Measurements from ENCODE around the gene VPS9D1.

VPS9D1 gene

DNA sequence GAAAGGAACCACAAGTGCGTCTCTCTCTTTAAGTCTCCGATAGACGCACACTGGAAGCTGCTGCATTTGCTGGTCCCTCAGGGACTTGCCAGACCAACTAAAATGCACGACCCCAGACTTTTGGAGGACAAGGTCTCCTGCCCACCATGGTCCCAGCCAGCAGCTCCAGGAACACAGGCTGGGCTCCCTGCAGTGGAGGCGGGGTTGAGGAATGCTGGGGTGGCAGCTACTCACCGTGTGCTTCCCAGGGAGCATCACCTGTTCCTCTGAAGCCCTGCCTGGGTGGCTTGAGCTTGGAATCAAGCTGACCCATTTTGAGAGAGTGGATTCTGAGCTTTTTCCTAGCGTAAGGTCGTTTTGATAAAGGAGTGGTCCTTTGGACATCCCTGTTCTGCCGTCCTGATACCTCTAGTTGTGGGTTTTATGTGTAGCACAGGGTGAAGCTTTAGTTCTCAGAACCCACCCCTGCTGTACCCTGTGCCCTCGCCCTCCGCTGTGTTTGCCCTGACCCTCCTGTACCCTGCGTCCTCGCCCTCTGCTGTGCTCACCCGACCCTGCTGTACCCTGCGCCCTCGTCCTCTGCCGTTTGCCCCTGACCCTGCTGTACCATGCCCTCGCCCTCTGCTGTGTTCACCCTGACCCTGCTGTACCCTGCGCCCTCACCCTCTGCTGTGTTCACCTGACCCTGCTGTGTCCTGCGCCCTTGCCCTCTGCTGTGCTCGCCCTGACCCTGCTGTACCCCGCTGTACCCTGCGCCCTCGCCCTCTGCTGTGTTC lies 11.6 kb upstream of the VPS9D1 start:
- DNase-seq = no peak

GRCh38 chr16:89730610-89731234 lies 10.0 kb upstream of the VPS9D1 start:
- DNase-seq = no peak

DNA sequence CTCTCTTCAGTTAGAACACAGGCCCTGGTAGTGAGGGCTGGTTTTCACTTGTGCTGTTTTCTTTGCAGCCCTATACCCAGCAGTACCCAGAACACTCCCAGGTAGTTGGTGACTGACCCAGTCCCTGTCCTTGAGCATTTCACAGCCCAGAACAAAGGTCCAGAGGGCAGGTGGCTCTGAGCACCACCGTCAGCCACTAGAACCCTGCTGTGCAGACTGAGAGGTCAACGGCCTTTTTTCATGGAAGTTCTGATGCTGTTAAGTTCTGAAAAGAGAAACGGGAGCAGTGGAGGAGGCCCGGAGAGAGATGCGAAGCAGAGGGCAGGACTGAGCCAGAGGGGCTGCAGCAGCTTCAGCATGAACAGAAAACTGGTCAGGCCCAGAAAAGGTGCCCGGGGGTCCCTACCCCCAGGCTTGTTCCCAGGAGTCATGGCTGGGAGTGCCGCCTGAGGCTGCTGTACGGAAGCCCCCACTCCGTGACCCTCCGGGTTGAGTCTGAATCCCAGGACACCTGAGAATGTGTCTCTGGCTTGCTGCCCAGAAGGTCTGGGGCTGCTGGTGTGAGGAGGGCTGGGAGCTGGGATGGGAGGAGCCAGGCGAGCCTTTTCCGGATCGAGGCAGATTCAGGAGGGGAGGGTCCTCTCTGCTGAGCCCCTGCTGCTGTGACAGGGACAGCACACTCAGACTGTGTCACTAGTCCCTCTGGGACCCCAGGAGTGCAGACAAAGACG lies 9.3 kb upstream of the VPS9D1 start:
- DNase-seq = peak; percentile 29

GRCh38 chr16:89729293-89729692 lies 8.6 kb upstream of the VPS9D1 start:
- no peak for DNase-seq

GRCh38 chr16:89727406-89728120 lies 6.9 kb upstream of the VPS9D1 start:
- no peak for DNase-seq

DNA sequence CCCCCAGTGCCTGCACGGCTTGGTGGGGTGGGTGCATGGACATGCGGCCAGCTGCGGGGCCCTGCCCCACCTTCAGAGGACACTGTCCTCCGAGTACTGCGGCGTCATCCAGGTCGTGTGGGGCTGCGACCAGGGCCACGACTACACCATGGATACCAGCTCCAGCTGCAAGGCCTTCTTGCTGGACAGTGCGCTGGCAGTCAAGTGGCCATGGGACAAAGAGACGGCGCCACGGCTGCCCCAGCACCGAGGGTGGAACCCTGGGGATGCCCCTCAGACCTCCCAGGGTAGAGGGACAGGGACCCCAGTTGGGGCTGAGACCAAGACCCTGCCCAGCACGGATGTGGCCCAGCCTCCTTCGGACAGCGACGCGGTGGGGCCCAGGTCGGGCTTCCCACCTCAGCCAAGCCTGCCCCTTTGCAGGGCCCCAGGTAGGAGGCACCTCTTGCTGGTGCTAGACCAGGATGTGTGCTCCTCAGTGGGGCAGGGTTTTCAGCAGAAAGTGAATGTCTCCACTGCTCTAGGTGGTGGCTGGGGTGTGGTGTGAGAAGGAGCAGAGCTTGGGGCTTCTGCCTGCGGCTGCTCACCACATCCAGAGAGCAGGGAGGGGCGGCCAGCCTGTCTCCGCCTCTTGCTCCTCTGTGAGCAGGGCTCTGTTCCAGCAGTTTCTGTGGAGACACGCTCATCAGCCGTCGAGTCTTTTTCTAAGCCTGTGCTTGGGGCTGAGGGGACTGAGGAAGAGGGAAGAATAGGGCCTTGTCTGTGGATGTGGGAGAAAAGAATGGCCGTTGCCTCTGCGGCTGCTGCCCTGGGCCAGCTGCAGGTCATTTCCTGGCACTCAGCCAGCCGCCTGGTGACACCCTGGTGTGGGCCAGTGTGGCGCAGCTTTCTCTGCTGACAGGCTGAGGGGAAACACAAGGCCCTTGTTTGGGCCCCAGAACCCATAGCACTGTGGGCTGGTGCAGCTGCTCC lies 2.9 kb upstream of the VPS9D1 start:
- no peak for DNase-seq

- no peak for DNase-seq
Measured at GRCh38 chr16:89722392-89723278, 1.9 kb upstream of the VPS9D1 start.

GRCh38 chr16:89721546-89722391 lies 1.1 kb upstream of the VPS9D1 start:
- DNase-seq = no peak

- peak; percentile 57 for DNase-seq
Measured at GRCh38 chr16:89720551-89720812, 216 bp downstream of the VPS9D1 start.

DNA sequence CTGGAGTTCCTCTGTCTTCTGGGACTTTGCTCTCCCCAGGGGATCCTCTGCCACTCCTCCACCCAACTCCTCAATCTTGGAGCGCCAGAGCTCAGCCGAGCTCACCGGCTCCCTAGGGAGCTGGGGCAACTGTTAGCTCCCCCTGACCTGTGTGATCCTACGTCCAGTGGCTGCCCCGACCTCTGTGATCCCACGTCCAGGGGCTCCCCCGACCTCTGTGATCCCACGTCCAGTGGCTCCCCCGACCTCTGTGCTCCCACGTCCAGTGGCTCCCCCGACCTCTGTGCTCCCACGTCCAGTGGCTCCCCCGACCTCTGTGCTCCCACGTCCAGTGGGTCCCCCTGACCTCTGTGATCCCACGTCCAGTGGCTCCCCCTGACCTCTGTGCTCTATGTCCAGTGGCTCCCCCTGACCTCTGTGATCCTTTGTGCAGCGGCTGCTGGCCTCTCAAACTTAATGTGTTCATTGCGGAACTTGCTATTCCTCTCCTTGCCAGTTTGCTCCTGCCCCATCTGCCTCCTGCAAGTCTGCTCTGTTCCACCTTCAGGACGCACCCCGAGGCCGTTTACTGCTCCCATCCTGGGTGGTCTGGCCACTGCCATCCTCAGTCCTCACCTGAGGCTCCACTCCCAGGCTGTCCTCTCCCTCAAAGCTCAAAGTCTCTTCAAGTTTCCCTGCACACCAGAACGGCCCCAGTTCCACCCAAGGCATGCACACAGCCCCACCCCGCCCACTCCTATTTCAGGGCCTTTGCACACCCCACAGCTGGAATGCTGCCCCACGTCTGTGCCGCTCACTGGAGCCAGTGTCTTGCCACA lies 2.8 kb downstream of the VPS9D1 start:
- DNase-seq = no peak

- no peak for DNase-seq
Measured at GRCh38 chr16:89716916-89717687, 3.6 kb downstream of the VPS9D1 start.

- DNase-seq = no peak
Measured at GRCh38 chr16:89716493-89716892, 4.2 kb downstream of the VPS9D1 start.

DNA sequence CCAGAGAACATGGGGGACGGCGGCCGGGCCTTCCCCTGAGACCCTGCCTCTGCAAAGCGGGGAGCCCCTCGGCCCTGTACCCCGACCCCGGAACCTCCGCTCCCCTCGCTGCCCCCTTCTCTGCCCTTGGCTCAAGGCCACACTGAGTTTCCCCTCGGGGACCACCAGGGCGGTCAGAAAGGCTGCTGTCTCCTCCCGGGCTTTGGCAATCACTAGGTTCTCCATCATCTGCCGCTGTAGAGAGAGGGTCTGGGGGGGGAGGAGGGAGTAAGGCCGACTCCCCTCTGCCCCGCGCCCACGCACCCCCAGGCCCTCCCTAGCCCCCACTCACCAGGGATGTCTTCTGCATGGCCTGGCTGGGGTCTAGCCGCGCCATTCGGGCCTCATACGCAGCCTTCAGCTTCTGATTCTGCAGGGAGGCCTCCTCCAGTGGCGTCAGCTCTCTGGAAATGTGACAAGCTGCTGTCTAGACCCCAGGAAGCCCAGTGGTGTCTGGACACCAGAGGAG lies 8.4 kb downstream of the VPS9D1 start:
- no peak for DNase-seq

DNA sequence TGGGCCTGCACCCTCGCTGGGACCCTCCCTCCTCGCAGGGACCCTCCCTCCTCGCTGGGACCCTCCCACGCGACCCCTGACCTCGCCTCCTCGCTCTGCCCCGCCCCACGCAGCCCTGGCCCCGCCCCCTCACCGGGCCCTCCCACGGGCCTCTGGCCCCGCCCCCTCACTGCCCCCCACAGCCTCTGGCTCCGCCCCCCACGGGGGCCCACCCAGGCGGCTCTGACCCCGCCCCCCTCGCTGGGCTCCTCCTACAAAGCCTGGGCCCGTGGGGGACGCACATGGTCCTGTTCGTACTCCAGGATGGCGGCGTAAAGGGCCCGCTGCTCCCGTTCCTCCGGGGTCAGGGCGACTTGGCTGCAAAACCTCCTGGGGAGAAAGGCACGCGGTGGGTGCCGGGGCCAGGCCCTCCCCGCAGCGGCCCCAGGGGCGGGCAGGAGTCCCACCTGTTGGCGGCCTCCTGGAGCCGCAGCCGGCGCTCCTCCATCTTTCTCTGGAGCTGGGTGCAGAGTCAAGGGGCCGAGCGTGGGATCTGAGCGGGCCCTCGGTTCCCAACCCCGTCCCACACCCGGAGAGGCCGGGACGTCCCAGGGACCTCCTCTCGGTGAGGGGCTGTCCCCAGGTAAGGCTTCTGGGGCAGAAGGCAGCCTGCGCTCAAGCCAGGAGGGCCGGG lies 9.0 kb downstream of the VPS9D1 start:
- DNase-seq = peak; percentile 56

DNA sequence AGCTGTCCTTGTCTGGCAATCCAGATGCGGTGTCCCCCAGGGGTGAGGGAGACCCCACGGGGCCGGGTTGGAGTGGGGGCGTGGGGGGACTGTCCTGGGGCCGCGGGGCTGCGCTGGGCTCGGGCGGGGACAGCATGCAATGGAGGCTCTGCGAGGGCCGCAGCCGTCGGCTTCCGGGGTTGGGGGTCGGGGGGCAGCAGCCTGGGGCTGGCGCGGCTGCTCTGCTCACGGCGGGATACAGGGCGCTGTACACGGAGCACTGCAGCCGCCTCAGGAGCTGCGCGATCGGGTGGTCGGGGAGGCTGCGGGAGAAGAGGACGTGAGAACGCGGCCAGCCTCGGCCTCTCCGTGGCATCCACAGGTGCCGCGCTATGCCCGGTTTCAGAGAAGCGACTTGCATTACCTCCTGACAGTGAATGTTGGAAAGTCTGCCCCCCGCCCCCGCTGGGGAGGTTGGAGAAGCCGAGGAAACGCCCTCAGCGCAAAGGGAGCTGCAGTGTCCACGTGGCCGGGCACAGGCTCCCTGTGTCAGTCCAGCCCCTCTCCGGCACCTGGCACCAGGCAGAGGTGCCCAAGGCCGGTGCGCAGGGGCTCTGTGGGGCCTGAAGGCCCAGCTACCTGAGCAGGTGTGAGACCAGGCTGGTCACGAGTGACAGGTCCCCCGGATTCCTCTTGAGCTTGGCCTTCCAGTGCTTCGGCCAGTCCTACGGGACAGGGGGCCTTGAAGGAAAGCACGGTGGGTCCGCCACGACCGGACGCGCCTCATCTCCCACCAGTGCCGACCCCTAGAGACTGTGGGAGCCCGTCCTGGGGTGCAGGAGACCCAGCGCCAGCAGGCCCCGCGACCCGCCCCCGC lies 9.8 kb downstream of the VPS9D1 start:
- no peak for DNase-seq

DNA sequence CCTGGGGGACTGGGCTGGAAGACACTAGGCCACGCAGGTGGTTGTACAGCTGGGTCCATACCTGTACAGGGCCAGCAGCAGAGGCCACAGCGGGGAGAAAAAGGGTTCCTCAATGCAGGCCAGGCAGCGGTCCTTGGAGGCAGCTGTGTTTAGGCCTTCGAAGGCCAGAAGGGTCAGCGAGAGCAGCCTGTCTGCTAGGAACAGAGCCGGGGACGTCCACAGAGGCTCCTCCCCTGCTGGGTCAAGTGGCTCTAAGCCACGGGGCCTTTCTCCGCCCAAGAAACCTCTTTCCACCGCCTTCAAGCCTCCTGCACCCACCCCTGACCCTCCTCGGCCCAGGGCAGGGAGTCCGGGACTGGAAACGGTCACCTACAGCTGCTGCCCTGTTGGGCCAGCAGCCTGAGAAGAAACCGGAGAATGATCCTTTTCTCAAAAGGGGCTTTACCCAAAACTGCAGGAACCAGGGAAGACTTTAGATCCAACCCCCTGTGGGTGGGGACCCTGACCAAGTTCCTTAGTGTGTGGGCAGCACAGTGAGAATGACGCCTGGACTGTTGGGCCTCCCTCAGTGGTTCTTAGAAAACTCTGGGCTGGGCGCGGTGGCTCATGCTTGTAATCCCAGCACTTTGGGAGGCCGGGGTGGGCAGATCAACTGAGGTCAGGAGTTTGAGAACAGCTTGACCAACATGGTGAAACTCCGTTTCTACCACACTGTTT lies 10.8 kb downstream of the VPS9D1 start:
- DNase-seq = no peak
